Prostate gland (tissue), 2 donors: ENCODE data around the gene DEFB110.

Experiments used
- CTCF ChIP-seq, 4 experiments: fragments of 200-600 bp in 2 of 4; fragments of 450-650 bp in 2 of 4; sonication (generic) in 2 of 4; IDR thresholded peaks; 1 replicate in 3 of 4; 2 replicates in 1 of 4; pipeline ENCODE4 v1.5.1; 2016 to 2019; ENCODE audit warnings: antibody characterized with exemption in 4 of 4, mild to moderate bottlenecking in 2 of 4, moderate library complexity in 2 of 4
- POLR2A ChIP-seq: fragments of 450-650 bp; IDR thresholded peaks from one replicate; pipeline ENCODE4 v1.6.1; 2016; ENCODE audit warnings: antibody characterized with exemption, mild to moderate bottlenecking

- TF ChIP-seq POLR2A: no peak
- no peak for TF ChIP-seq CTCF (IDR thresholded peaks at IDR 0.05)
Observed at GRCh38 chr6:49982046-49982445, 39.7 kb downstream of the DEFB110 start.
